Stimulated activated naive CD8-positive, alpha-beta T cell treated with anti-CD3 and anti-CD28 coated beads, Interleukin-15, Interleukin-2, amounts not matched to agents 100 ng/mL and 50 ng/mL, for 24 hours (primary cell): Measurements from ENCODE around the gene NPDC1.

Experiments
- H3K27ac Mint-ChIP-seq: one replicate; pipeline ENCODE4 v1.8.0; 2021; ENCODE audit warnings: mild to moderate bottlenecking, mixed read lengths
- H3K27me3 Mint-ChIP-seq: one replicate; pipeline ENCODE4 v1.8.0; 2021; ENCODE audit warnings: mixed read lengths
- H3K36me3 Mint-ChIP-seq: one replicate; pipeline ENCODE4 v1.8.0; 2021; ENCODE audit warnings: low read depth, mixed read lengths
- H3K4me1 Mint-ChIP-seq: one replicate; pipeline ENCODE4 v1.8.0; 2021; ENCODE audit warnings: low read depth, mixed read lengths
- H3K4me3 Mint-ChIP-seq: one replicate; pipeline ENCODE4 v1.8.0; 2021; ENCODE audit warnings: mild to moderate bottlenecking, mixed read lengths
- H3K9me3 Mint-ChIP-seq: one replicate; pipeline ENCODE4 v1.8.0; 2021; ENCODE audit warnings: mixed read lengths

The NPDC1 gene

GRCh38 chr9:137046088-137046787, at the start of gene NPDC1:
TSS of gene NPDC1 (minus strand) at chr9:137046177. CDS start at chr9:137045989, 188 bp downstream.
- H3K4me1 Mint-ChIP-seq = peaks cover 13% of the 10 kb centered on the region
- H3K27me3 Mint-ChIP-seq = peaks cover 25% of the 10 kb centered on the region
- no peaks in the 10 kb centered on the region for H3K36me3 Mint-ChIP-seq
- no peaks in the 10 kb centered on the region for H3K9me3 Mint-ChIP-seq
- peak within 1 kb of the TSS; percentile 54 for H3K4me3 Mint-ChIP-seq
- no peak within 1 kb of the TSS for H3K27ac Mint-ChIP-seq

GRCh38 chr9:137089232-137089947, 43.4 kb upstream of the NPDC1 start:
- Mint-ChIP-seq H3K36me3 (peaks cover 18% of the 10 kb centered on the region), H3K27ac (peak overlapping the region; percentile 4), H3K4me3 (no peak overlapping the region)

GRCh38 chr9:137088121-137088520, 42.1 kb upstream of the NPDC1 start:
- peaks cover 23% of the 10 kb centered on the region for H3K36me3 Mint-ChIP-seq
- no peaks in the 10 kb centered on the region for H3K27me3 Mint-ChIP-seq
- peak overlapping the region; percentile 86 for H3K4me3 Mint-ChIP-seq
- no peaks in the 10 kb centered on the region for H3K9me3 Mint-ChIP-seq
- peak overlapping the region; percentile 79 for H3K27ac Mint-ChIP-seq
- peaks cover 45% of the 10 kb centered on the region for H3K4me1 Mint-ChIP-seq

More at GRCh38 chr9:137089232-137089947, 43.4 kb upstream of the NPDC1 start:
- H3K4me1 Mint-ChIP-seq = peaks cover 38% of the 10 kb centered on the region
- H3K9me3 Mint-ChIP-seq = no peaks in the 10 kb centered on the region
- H3K27me3 Mint-ChIP-seq = no peaks in the 10 kb centered on the region

- peaks cover 49% of the 10 kb centered on the region for H3K4me1 Mint-ChIP-seq
- H3K9me3 Mint-ChIP-seq = no peaks in the 10 kb centered on the region
- no peaks in the 10 kb centered on the region for H3K27me3 Mint-ChIP-seq
- peak overlapping the region; percentile 86 for H3K4me3 Mint-ChIP-seq
- H3K27ac Mint-ChIP-seq = peak overlapping the region; percentile 79
- peaks cover 17% of the 10 kb centered on the region for H3K36me3 Mint-ChIP-seq
Measured at GRCh38 chr9:137087409-137087925, 41.5 kb upstream of the NPDC1 start.

GRCh38 chr9:137086531-137087408, 40.8 kb upstream of the NPDC1 start, which contains the start of gene MAN1B1:
TSS of gene MAN1B1 (plus strand) at chr9:137086985. CDS start at chr9:137087000, 15 bp downstream.
- peaks cover 49% of the 10 kb centered on the region for H3K4me1 Mint-ChIP-seq
- H3K27me3 Mint-ChIP-seq = no peaks in the 10 kb centered on the region
- peaks cover 14% of the 10 kb centered on the region for H3K36me3 Mint-ChIP-seq
- H3K27ac Mint-ChIP-seq = peak within 1 kb of the TSS; percentile 94
- peak within 1 kb of the TSS; percentile 90 for H3K4me3 Mint-ChIP-seq
- no peaks in the 10 kb centered on the region for H3K9me3 Mint-ChIP-seq

- Mint-ChIP-seq H3K27me3 (no peaks in the 10 kb centered on the region), H3K9me3 (no peaks in the 10 kb centered on the region), H3K27ac (peak overlapping the region; percentile 94), H3K4me1 (peaks cover 49% of the 10 kb centered on the region), H3K36me3 (peaks cover 14% of the 10 kb centered on the region), H3K4me3 (peak overlapping the region; percentile 90)
Measured at GRCh38 chr9:137085920-137086530, 40.0 kb upstream of the NPDC1 start.

- H3K9me3 Mint-ChIP-seq = no peaks in the 10 kb centered on the region
Measured at GRCh38 chr9:137084526-137084925, 38.5 kb upstream of the NPDC1 start.

GRCh38 chr9:137083394-137084004, 37.5 kb upstream of the NPDC1 start:
- H3K27ac Mint-ChIP-seq = peak overlapping the region; percentile 21
- H3K36me3 Mint-ChIP-seq = peaks cover 5% of the 10 kb centered on the region
- no peak overlapping the region for H3K4me3 Mint-ChIP-seq
- H3K27me3 Mint-ChIP-seq = no peaks in the 10 kb centered on the region
- H3K4me1 Mint-ChIP-seq = peaks cover 39% of the 10 kb centered on the region
- no peaks in the 10 kb centered on the region for H3K9me3 Mint-ChIP-seq

More at GRCh38 chr9:137084526-137084925, 38.5 kb upstream of the NPDC1 start:
- H3K27me3 Mint-ChIP-seq = no peaks in the 10 kb centered on the region
- H3K4me3 Mint-ChIP-seq = no peak overlapping the region
- no peak overlapping the region for H3K27ac Mint-ChIP-seq
- H3K36me3 Mint-ChIP-seq = peaks cover 14% of the 10 kb centered on the region
- peaks cover 49% of the 10 kb centered on the region for H3K4me1 Mint-ChIP-seq

GRCh38 chr9:137082925-137083290, 36.9 kb upstream of the NPDC1 start:
- Mint-ChIP-seq H3K4me1 (peaks cover 33% of the 10 kb centered on the region), H3K27ac (no peak overlapping the region), H3K9me3 (no peaks in the 10 kb centered on the region), H3K36me3 (peaks cover 5% of the 10 kb centered on the region), H3K4me3 (no peak overlapping the region), H3K27me3 (no peaks in the 10 kb centered on the region)

- H3K27ac Mint-ChIP-seq = no peak overlapping the region
- H3K4me1 Mint-ChIP-seq = peaks cover 28% of the 10 kb centered on the region
- no peaks in the 10 kb centered on the region for H3K9me3 Mint-ChIP-seq
- peaks cover 5% of the 10 kb centered on the region for H3K36me3 Mint-ChIP-seq
- H3K4me3 Mint-ChIP-seq = no peak overlapping the region
- H3K27me3 Mint-ChIP-seq = no peaks in the 10 kb centered on the region
Measured at GRCh38 chr9:137082222-137082924, 36.4 kb upstream of the NPDC1 start.

GRCh38 chr9:137080260-137081122, 34.5 kb upstream of the NPDC1 start:
- no peaks in the 10 kb centered on the region for H3K27me3 Mint-ChIP-seq
- H3K27ac Mint-ChIP-seq = no peak overlapping the region
- no peak overlapping the region for H3K4me3 Mint-ChIP-seq
- peaks cover 23% of the 10 kb centered on the region for H3K4me1 Mint-ChIP-seq
- no peaks in the 10 kb centered on the region for H3K9me3 Mint-ChIP-seq
- H3K36me3 Mint-ChIP-seq = peaks cover 5% of the 10 kb centered on the region

GRCh38 chr9:137079401-137079787, 33.4 kb upstream of the NPDC1 start:
- H3K9me3 Mint-ChIP-seq = no peaks in the 10 kb centered on the region
- H3K27me3 Mint-ChIP-seq = no peaks in the 10 kb centered on the region
- H3K36me3 Mint-ChIP-seq = peaks cover 5% of the 10 kb centered on the region
- H3K4me3 Mint-ChIP-seq = peak overlapping the region; percentile 3
- no peak overlapping the region for H3K27ac Mint-ChIP-seq
- peaks cover 14% of the 10 kb centered on the region for H3K4me1 Mint-ChIP-seq
